BE2C (cell line): ENCODE results near the gene OR1D2.

ENCODE experiments used
- DNase-seq: peaks from one replicate; pipeline ENCODE4 v3.0.0-alpha.2; 2020
- H3K27me3 ChIP-seq: fragments of 250-450 bp; sonication (Bioruptor Pico); 2 replicates; pipeline ENCODE4 v1.5.1; 2020; ENCODE audit warnings: mild to moderate bottlenecking
- H3K36me3 ChIP-seq: fragments of 250-450 bp; sonication (Bioruptor Pico); 2 replicates; pipeline ENCODE4 v1.5.1; 2020; ENCODE audit warnings: mild to moderate bottlenecking
- H3K4me1 ChIP-seq: fragments of 250-450 bp; sonication (Bioruptor Pico); 2 replicates; pipeline ENCODE4 v1.5.1; 2020
- H3K4me3 ChIP-seq: 2 replicates; pipeline ENCODE4 v1.5.1; 2011; ENCODE audit warnings: low read depth, low read length
- H3K9me3 ChIP-seq: fragments of 250-450 bp; sonication (Bioruptor Pico); 2 replicates; pipeline ENCODE4 v1.5.1; 2020
- CTCF ChIP-seq: IDR thresholded peaks from 2 replicates; pipeline ENCODE4 v1.5.1; 2012; ENCODE audit warnings: mild to moderate bottlenecking, low read depth, low read length

OR1D2 gene

GRCh38 chr17:3048727-3049471, 55.3 kb downstream of the OR1D2 start:
- Histone ChIP-seq H3K4me3 (peak overlapping the region; percentile 75), H3K9me3 (no peaks in the 10 kb centered on the region), H3K36me3 (no peaks in the 10 kb centered on the region), H3K27me3 (no peaks in the 10 kb centered on the region), H3K4me1 (no peaks in the 10 kb centered on the region)
- peak; percentile 63 for TF ChIP-seq CTCF
- DNase-seq, result peak; percentile 93

GRCh38 chr17:3046753-3047152, 57.5 kb downstream of the OR1D2 start:
- TF ChIP-seq CTCF, result no peak
- Histone ChIP-seq H3K4me3 (no peak overlapping the region), H3K36me3 (no peaks in the 10 kb centered on the region), H3K27me3 (no peaks in the 10 kb centered on the region), H3K4me1 (no peaks in the 10 kb centered on the region), H3K9me3 (no peaks in the 10 kb centered on the region)
- no peak for DNase-seq

GRCh38 chr17:3043737-3044365, 60.4 kb downstream of the OR1D2 start:
- no peaks in the 10 kb centered on the region for H3K36me3 ChIP-seq
- H3K27me3 ChIP-seq, result no peaks in the 10 kb centered on the region
- H3K4me3 ChIP-seq, result no peak overlapping the region
- H3K4me1 ChIP-seq, result no peaks in the 10 kb centered on the region
- peak; percentile 54 for TF ChIP-seq CTCF
- H3K9me3 ChIP-seq, result no peaks in the 10 kb centered on the region
- DNase-seq, result peak; percentile 44

GRCh38 chr17:3040882-3041281, 63.3 kb downstream of the OR1D2 start:
- no peaks in the 10 kb centered on the region for H3K4me1 ChIP-seq
- no peaks in the 10 kb centered on the region for H3K27me3 ChIP-seq
- no peak overlapping the region for H3K4me3 ChIP-seq
- H3K9me3 ChIP-seq, result no peaks in the 10 kb centered on the region
- no peak for TF ChIP-seq CTCF
- no peak for DNase-seq
- H3K36me3 ChIP-seq, result no peaks in the 10 kb centered on the region

GRCh38 chr17:3039736-3040135, 64.5 kb downstream of the OR1D2 start:
- H3K27me3 ChIP-seq, result no peaks in the 10 kb centered on the region
- no peaks in the 10 kb centered on the region for H3K9me3 ChIP-seq
- no peak overlapping the region for H3K4me3 ChIP-seq
- no peak for TF ChIP-seq CTCF
- H3K36me3 ChIP-seq, result no peaks in the 10 kb centered on the region
- DNase-seq, result no peak
- no peaks in the 10 kb centered on the region for H3K4me1 ChIP-seq

GRCh38 chr17:3038941-3039340, 65.3 kb downstream of the OR1D2 start:
- no peaks in the 10 kb centered on the region for H3K27me3 ChIP-seq
- H3K4me3 ChIP-seq, result no peak overlapping the region
- no peaks in the 10 kb centered on the region for H3K36me3 ChIP-seq
- TF ChIP-seq CTCF, result peak; percentile 13; the same call in 1 of the 2 replicates
- H3K4me1 ChIP-seq, result no peaks in the 10 kb centered on the region
- no peaks in the 10 kb centered on the region for H3K9me3 ChIP-seq
- DNase-seq, result no peak
